Measurements from ENCODE around the gene C16orf96. TPM values are rescaled to one million over a fixed set of nuclear protein-coding genes. Genes with fewer than 3 reads are reported as not detected.

C16orf96 gene
- total and polyA plus RNA-seq, 2 experiments from 2014 or later: 0.37 to 2.2 TPM

DNA sequence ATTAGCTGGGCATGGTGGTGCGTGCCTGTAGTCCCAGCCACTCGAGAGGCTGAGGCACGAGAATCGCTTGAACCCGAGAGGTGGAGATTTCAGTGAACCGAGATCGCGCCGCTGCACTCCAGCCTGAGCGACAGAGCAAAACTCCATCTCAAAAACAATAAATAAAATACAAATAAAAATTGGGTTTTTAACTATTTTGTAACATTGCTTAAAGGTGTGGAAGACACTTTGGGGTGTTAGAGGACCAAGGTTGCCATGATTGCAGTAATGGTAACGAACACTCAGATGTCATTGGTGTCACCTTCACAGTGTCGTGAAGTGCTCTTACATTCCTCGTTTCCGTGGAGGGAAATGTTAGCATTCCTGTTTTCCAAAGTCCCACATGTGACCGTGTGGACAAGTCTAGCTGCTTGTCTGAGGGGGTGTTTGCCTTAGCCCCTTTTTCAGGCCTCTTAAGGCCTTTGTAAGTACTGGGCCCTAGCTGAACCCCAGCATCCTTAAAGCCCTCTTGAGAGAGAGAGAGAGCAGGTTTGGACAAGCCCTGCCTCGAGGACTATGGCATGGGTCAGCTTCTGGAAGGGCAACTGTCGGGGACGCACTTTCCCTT is 8.6 kb downstream of the C16orf96 start (continued):
- TF ChIP-seq NANOG (IDR thresholded peaks at IDR 0.05; ENCODE audit: borderline replicate concordance) (no peak), JUNB (IDR thresholded peaks at IDR 0.05; ENCODE audit: unreplicated experiment) (no peak), ZNF331 (CRISPR knock-in tag; IDR thresholded peaks at IDR 0.05; ENCODE audit: low read depth) (no peak), POLR2AphosphoS5 (IDR thresholded peaks at IDR 0.05; ENCODE audit: low read depth) (no peak), CREB1 (CRISPR knock-in tag; IDR thresholded peaks at IDR 0.05; ENCODE audit: low read depth) (no peak)

DNA sequence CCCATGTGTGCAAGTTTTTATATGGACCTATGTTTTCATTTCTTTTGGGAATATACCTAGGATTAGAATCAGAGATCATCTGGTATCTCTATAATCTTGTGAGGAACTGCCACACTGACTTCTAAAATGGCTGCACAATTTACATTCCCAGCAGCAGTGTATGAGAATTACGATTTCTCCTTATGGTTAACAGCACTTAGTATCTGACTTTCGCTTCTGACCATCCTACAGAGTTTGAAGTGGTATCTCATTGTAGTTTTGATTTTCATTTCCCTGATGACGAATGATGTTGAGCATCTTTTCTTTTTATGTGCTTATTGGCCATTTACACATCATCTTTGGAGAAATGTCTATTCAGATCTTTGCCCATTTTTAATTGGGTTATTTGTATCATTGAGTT is 10.0 kb downstream of the C16orf96 start:
- Histone ChIP-seq H3K4me3 (no peak overlapping the region), H3K4me1 (ENCODE audit: insufficient read depth) (peaks cover 29% of the 10 kb centered on the region), H3K36me3 (ENCODE audit: insufficient read depth) (no peaks in the 10 kb centered on the region), H3K27ac (ENCODE audit: low read depth) (no peak overlapping the region), H3K4me2 (no peak overlapping the region), H3K79me2 (replicated peaks; ENCODE audit: insufficient read depth) (no peaks in the 10 kb centered on the region), H4K20me1 (replicated peaks; ENCODE audit: insufficient read depth) (no peaks in the 10 kb centered on the region), H3F3A (replicated peaks; ENCODE audit: low read depth) (0 out of 2 replicates have a peak, but pooled peaks cover 5% of the 10 kb centered on the region), H3K9me2 (ENCODE audit: insufficient read depth) (no peaks in the 10 kb centered on the region), H2AFZ (no peak overlapping the region), H3K27me3 (ENCODE audit: insufficient read depth) (no peaks in the 10 kb centered on the region)
- Mint-ChIP-seq H3K4me1 (peaks cover 26% of the 10 kb centered on the region), H3K9me3 (peaks cover 8% of the 10 kb centered on the region; the same call in 2 of the 3 replicates), H3K36me3 (ENCODE audit: low read depth) (peaks cover under 1% of the 10 kb centered on the region; the same call in 1 of the 3 replicates), H3K4me3 (no peak overlapping the region), H3K27me3 (ENCODE audit: insufficient read depth, low read depth, poor library complexity) (peaks cover 5% of the 10 kb centered on the region), H3K27ac (no peak overlapping the region)
- TF ChIP-seq NANOG (IDR thresholded peaks at IDR 0.05; ENCODE audit: borderline replicate concordance): no peak
- TF ChIP-seq ZNF114 (CRISPR knock-in tag; IDR thresholded peaks at IDR 0.05): no peak
- TF ChIP-seq, protein P1, sequence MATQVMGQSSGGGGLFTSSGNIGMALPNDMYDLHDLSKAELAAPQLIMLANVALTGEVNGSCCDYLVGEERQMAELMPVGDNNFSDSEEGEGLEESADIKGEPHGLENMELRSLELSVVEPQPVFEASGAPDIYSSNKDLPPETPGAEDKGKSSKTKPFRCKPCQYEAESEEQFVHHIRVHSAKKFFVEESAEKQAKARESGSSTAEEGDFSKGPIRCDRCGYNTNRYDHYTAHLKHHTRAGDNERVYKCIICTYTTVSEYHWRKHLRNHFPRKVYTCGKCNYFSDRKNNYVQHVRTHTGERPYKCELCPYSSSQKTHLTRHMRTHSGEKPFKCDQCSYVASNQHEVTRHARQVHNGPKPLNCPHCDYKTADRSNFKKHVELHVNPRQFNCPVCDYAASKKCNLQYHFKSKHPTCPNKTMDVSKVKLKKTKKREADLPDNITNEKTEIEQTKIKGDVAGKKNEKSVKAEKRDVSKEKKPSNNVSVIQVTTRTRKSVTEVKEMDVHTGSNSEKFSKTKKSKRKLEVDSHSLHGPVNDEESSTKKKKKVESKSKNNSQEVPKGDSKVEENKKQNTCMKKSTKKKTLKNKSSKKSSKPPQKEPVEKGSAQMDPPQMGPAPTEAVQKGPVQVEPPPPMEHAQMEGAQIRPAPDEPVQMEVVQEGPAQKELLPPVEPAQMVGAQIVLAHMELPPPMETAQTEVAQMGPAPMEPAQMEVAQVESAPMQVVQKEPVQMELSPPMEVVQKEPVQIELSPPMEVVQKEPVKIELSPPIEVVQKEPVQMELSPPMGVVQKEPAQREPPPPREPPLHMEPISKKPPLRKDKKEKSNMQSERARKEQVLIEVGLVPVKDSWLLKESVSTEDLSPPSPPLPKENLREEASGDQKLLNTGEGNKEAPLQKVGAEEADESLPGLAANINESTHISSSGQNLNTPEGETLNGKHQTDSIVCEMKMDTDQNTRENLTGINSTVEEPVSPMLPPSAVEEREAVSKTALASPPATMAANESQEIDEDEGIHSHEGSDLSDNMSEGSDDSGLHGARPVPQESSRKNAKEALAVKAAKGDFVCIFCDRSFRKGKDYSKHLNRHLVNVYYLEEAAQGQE (IDR thresholded peaks at IDR 0.05; ENCODE audit: unreplicated experiment): no peak
- no peak for TF ChIP-seq CREB1 (CRISPR knock-in tag; IDR thresholded peaks at IDR 0.05; ENCODE audit: low read depth)
- TF ChIP-seq CTCF (conservative IDR thresholded peaks at IDR 0.05; ENCODE audit: low read depth in 2 of 2): no peak
- no peak for TF ChIP-seq ETS1 (IDR thresholded peaks at IDR 0.05)
- TF ChIP-seq EZH2phosphoT487 (IDR thresholded peaks at IDR 0.05; ENCODE audit: unreplicated experiment): no peak
- ATAC-seq (no peak), DNase-seq (ENCODE audit: low spot score) (no peak)

All from GM23338 (cell line).